HG02642 (cell line): ENCODE data around the gene CCDC54.

ENCODE experiments used
- ATAC-seq: cut with Tn5 transposase; IDR thresholded peaks from one replicate; pipeline ENCODE4 v1.9.1; 2021; ENCODE audit warnings: mild to moderate bottlenecking; ENCODE audit not compliant: unreplicated experiment, poor library complexity

Gene CCDC54

GRCh38 chr3:107426223-107426622 lies 49.0 kb downstream of the CCDC54 start:
- ATAC-seq, result no peak
